GM19240 (cell line): ENCODE results near the gene FBN1.

ENCODE experiments used
- DNase-seq: peaks from one replicate; pipeline ENCODE4 v3.0.0; 2011; ENCODE audit warnings: low spot score; ENCODE audit not compliant: insufficient read length

FBN1 gene

DNA sequence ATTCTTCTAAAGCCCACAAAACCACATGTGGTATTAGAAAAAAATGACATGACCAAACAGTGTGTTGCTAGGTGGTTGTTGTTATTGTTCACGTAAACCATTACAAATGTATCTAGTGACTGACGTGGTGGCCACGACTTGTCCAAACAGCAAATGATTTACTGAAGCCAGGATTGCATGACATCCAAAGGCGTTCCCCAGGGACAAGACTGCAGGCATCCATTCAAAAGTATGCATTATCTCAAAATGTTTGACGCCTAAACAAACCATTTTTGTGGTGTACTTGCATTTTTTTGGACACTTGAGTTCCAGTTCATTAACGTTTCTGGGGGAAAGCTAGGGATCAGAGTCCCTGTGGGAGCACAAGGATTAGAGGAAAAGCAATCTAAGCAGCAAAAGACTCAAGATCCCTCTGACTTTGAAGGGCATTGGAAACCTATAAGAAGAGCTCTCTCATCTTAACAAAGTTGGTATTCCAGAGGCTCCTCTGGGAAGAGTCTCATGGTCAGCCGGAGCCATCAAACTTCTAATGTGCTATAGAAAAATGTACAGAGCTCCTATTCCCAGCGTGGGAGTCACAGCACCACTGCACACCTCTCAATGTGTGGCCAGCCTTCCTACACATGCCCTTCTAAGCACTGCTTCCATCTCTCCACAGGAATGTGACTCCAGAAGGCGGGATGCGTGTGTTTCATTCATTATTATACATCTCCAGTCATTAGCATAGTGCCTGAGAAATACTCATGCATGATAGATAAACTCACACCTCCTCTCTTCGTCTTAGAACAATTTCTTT is 62.9 kb downstream of the FBN1 start:
- DNase-seq, result no peak

GRCh38 chr15:48581219-48581618 is 64.3 kb downstream of the FBN1 start:
- DNase-seq, result no peak

GRCh38 chr15:48580736-48581135 is 64.8 kb downstream of the FBN1 start:
- no peak for DNase-seq

DNA sequence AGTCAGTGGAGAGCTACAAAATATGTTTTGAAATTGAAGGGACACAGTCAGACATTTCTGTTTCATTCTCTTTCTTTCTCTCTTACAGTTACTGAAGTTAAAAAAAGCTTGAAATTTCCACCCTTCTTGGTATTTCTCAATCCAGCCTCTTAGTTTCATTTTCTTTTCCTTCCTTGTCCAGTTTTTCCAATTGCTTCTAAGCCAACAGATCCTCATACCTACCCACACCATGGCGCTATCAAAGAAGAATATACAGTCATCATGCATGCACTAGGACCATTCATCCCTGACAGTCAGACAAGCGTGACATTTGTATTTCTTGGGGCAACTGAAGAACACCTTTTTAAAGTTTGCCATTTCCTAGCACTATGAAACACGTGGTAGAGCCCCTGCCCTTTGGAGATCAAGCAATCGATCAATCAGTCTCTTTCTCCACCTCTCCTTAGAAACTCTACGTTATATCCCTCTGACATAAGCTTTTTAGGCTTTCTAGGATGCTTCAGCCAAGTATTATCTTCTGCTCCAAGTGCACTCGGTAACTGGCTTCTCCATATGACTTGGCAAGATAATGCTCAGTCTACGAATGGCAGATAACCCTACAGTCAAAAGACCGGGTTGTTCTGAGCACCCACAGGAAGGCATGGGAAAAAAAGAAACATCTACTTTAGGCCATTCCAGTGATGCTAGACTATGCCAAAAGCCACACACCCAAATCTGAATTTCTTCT is 65.4 kb downstream of the FBN1 start:
- no peak for DNase-seq

- DNase-seq, result no peak
Observed at GRCh38 chr15:48578965-48579364, 66.5 kb downstream of the FBN1 start.

GRCh38 chr15:48577469-48577868 is 68.0 kb downstream of the FBN1 start:
- no peak for DNase-seq

DNA sequence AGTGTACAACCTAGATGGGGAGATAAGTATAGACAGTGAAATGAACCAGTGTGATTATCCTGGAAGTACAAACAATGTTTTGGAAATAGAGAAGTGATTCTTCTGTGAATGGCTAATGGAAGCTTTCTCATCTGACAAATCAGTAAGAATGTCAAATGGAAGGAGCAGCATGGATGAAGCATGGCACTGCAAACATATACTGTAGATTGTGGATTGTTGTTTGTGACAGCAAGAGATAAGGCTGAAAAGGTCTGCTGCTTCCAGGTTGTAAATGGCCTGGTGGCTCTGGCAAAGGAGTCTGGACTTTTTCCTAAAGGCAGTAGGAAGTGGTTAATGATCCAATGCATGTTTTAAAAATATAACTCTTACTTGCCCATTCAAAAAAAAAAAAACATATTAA is 71.3 kb downstream of the FBN1 start:
- DNase-seq, result no peak

GRCh38 chr15:48573780-48574179 is 71.7 kb downstream of the FBN1 start:
- no peak for DNase-seq

- DNase-seq, result no peak
Observed at GRCh38 chr15:48572823-48573222, 72.7 kb downstream of the FBN1 start.

GRCh38 chr15:48571510-48571909 is 74.0 kb downstream of the FBN1 start:
- DNase-seq, result no peak

GRCh38 chr15:48570822-48571221 is 74.7 kb downstream of the FBN1 start:
- DNase-seq, result no peak

DNA sequence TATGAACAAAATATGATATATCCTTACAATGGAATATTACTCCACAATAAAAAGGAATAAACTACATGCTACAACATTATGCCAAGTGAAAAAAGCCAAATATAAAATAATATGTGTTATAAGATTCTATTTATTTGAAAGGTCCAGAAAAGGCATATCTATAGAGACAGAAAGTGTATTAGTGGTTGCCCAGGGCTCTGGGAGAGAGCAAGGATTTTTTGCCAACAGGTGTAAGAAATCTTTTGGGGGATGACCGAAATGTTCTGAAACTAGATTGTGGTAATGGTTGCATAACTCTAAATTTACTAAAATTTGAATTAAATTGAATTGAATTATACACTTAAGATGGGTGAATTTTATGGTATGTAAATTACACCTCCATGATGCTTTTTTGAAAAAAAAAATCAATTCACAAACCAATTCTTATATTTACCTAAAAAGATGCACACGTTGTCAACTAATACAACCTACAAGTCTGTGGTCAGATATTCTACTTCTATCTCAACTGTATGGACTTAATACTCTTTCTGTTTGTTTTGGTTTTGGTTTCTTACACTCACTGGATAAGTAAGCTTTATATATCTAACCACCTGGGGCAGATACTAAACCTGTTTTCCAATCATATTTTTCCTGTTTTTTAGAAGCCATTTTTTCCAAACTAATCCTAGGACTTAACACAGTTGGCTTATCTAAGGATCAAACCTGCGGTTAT is 75.8 kb downstream of the FBN1 start:
- no peak for DNase-seq

GRCh38 chr15:48566668-48567067 is 78.8 kb downstream of the FBN1 start:
- DNase-seq, result no peak

GRCh38 chr15:48565560-48566482 is 79.7 kb downstream of the FBN1 start:
- no peak for DNase-seq

DNA sequence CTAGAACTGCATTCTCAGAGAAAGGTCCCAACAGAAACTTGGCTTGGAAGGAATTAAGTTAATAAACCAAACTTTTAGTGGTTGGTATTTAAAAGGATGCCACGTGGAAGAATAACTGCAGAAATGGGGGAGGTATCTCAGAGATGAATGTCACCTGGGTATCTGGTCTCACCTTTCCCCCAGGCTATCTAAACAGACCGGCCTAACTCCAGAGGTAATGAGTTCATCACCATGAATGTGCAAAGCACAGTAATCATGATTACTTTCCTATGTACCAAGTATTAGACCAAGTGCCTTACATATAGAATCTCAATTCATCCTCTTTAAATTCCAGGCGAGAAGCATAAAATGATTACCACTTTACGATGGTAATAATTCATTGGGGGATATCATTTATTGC is 80.8 kb downstream of the FBN1 start:
- DNase-seq, result no peak

GRCh38 chr15:48563934-48564333 is 81.6 kb downstream of the FBN1 start:
- no peak for DNase-seq

GRCh38 chr15:48560321-48561051 is 85.0 kb downstream of the FBN1 start:
- DNase-seq, result no peak

GRCh38 chr15:48559285-48559684 is 86.2 kb downstream of the FBN1 start:
- DNase-seq, result no peak

- no peak for DNase-seq
Observed at GRCh38 chr15:48558226-48558625, 87.3 kb downstream of the FBN1 start.

- no peak for DNase-seq
Observed at GRCh38 chr15:48557335-48557734, 88.2 kb downstream of the FBN1 start.
